GM23338 (cell line): Measurements from ENCODE around the gene SMIM45.

Source experiments
- CREB1 ChIP-seq: fragments of 250-450 bp; sonication (Bioruptor Pico); IDR thresholded peaks from 2 replicates; pipeline ENCODE4 v1.5.0; 2020; ENCODE audit warnings: low read depth, mild to moderate bottlenecking, moderate library complexity
- CTCF ChIP-seq, 2 experiments: fragments of 200-600 bp in 1 of 2; sonication (generic) in 1 of 2; conservative IDR thresholded peaks; 2 replicates each; pipeline versions ENCODE4 v1.5.1 to v1.6.1; 2016 to 2017; ENCODE audit warnings: antibody characterized with exemption in 2 of 2, low read depth in 2 of 2, mild to moderate bottlenecking in 2 of 2, moderate library complexity in 1 of 2
- ETS1 ChIP-seq: IDR thresholded peaks from 2 replicates; pipeline ENCODE4 v1.6.1; 2016; ENCODE audit warnings: antibody characterized with exemption
- EZH2 ChIP-seq: fragments of 200-600 bp; sonication (generic); IDR thresholded peaks from one replicate; pipeline ENCODE4 v1.8.0; 2017; ENCODE audit warnings: antibody characterized with exemption, mild to moderate bottlenecking, low read depth; ENCODE audit not compliant: unreplicated experiment
- EZH2phosphoT487 ChIP-seq: fragments of 200-600 bp; sonication (generic); IDR thresholded peaks from one replicate; pipeline ENCODE4 v1.8.1; 2018; ENCODE audit warnings: antibody characterized with exemption; ENCODE audit not compliant: unreplicated experiment
- JUNB ChIP-seq: IDR thresholded peaks from one replicate; pipeline ENCODE4 v1.6.1; 2016; ENCODE audit warnings: antibody characterized with exemption; ENCODE audit not compliant: unreplicated experiment
- NANOG ChIP-seq: IDR thresholded peaks from 2 replicates; pipeline ENCODE4 v1.6.1; 2016; ENCODE audit warnings: antibody characterized with exemption, borderline replicate concordance
- POLR2AphosphoS5 ChIP-seq: IDR thresholded peaks from 2 replicates; pipeline ENCODE4 v1.6.1; 2016; ENCODE audit warnings: antibody characterized with exemption, low read depth
- REST ChIP-seq: IDR thresholded peaks from one replicate; pipeline ENCODE4 v1.6.1; 2018; ENCODE audit warnings: antibody characterized with exemption; ENCODE audit not compliant: unreplicated experiment
- STAT1 ChIP-seq: IDR thresholded peaks from one replicate; pipeline ENCODE4 v1.6.1; 2016; ENCODE audit warnings: antibody characterized with exemption; ENCODE audit not compliant: unreplicated experiment
- ZNF114 ChIP-seq: fragments of 250-450 bp; sonication (Bioruptor Pico); IDR thresholded peaks from 2 replicates; pipeline ENCODE4 v1.5.0; 2020; ENCODE audit warnings: mild to moderate bottlenecking, moderate library complexity
- ZNF331 ChIP-seq: fragments of 250-450 bp; sonication (Bioruptor Pico); IDR thresholded peaks from 2 replicates; pipeline ENCODE4 v1.5.0; 2020; ENCODE audit warnings: low read depth, mild to moderate bottlenecking, moderate library complexity

GRCh38 chr22:41952713-41953112, 763 bp downstream of the SMIM45 start:
- TF ChIP-seq EZH2 (no peak), ZNF114 (CRISPR knock-in tag) (no peak), CTCF (conservative IDR thresholded peaks at IDR 0.05; ENCODE audit: low read depth in 2 of 2) (no peak), EZH2phosphoT487 (no peak), REST (no peak), POLR2AphosphoS5 (no peak), ETS1 (no peak), NANOG (no peak), CREB1 (CRISPR knock-in tag) (no peak), ZNF331 (no peak), JUNB (no peak), STAT1 (no peak)
